Nephron progenitor cell (in vitro differentiated cells): ENCODE measurements around the gene CPEB3.

Source experiments
- DNase-seq: peaks from one replicate; pipeline ENCODE4 v3.0.0; 2021
- H3K27ac Mint-ChIP-seq: 2 replicates; pipeline ENCODE4 v1.8.0; 2021; ENCODE audit warnings: mild to moderate bottlenecking, moderate library complexity, mixed read lengths
- H3K27me3 Mint-ChIP-seq: 2 replicates; pipeline ENCODE4 v1.8.0; 2021; ENCODE audit warnings: mild to moderate bottlenecking, low read depth, mixed read lengths; ENCODE audit not compliant: poor library complexity
- H3K36me3 Mint-ChIP-seq: 2 replicates; pipeline ENCODE4 v1.8.0; 2021; ENCODE audit warnings: low read depth, mixed read lengths
- H3K4me1 Mint-ChIP-seq: 2 replicates; pipeline ENCODE4 v1.8.0; 2021; ENCODE audit warnings: mixed read lengths
- H3K4me3 Mint-ChIP-seq: 2 replicates; pipeline ENCODE4 v1.8.0; 2021; ENCODE audit warnings: mild to moderate bottlenecking, moderate library complexity, mixed read lengths
- H3K9me3 Mint-ChIP-seq: 2 replicates; pipeline ENCODE4 v1.8.0; 2021; ENCODE audit warnings: mild to moderate bottlenecking, moderate library complexity, mixed read lengths
- TF ChIP-seq, protein P1 (sequence below): fragments of 200-600 bp; sonication (generic); IDR thresholded peaks from 2 replicates; pipeline ENCODE4 v1.5.0; 2021; ENCODE audit warnings: antibody characterized with exemption

Gene CPEB3

GRCh38 chr10:92274071-92274470 is 16.8 kb downstream of the CPEB3 start:
- no peak overlapping the region for H3K4me3 Mint-ChIP-seq

GRCh38 chr10:92268748-92269147 is 22.1 kb downstream of the CPEB3 start:
- Mint-ChIP-seq H3K4me1 (peaks cover 5% of the 10 kb centered on the region), H3K9me3 (no peaks in the 10 kb centered on the region), H3K27ac (no peak overlapping the region), H3K4me3 (no peak overlapping the region), H3K27me3 (peaks cover 5% of the 10 kb centered on the region), H3K36me3 (no peaks in the 10 kb centered on the region)
- TF ChIP-seq, protein P1, sequence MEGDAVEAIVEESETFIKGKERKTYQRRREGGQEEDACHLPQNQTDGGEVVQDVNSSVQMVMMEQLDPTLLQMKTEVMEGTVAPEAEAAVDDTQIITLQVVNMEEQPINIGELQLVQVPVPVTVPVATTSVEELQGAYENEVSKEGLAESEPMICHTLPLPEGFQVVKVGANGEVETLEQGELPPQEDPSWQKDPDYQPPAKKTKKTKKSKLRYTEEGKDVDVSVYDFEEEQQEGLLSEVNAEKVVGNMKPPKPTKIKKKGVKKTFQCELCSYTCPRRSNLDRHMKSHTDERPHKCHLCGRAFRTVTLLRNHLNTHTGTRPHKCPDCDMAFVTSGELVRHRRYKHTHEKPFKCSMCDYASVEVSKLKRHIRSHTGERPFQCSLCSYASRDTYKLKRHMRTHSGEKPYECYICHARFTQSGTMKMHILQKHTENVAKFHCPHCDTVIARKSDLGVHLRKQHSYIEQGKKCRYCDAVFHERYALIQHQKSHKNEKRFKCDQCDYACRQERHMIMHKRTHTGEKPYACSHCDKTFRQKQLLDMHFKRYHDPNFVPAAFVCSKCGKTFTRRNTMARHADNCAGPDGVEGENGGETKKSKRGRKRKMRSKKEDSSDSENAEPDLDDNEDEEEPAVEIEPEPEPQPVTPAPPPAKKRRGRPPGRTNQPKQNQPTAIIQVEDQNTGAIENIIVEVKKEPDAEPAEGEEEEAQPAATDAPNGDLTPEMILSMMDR, result no peak
- DNase-seq, result no peak

More at GRCh38 chr10:92274071-92274470, 16.8 kb downstream of the CPEB3 start:
- H3K27ac Mint-ChIP-seq, result no peak overlapping the region
- TF ChIP-seq, protein P1, result no peak
- H3K27me3 Mint-ChIP-seq, result peaks cover 5% of the 10 kb centered on the region
- no peaks in the 10 kb centered on the region for H3K4me1 Mint-ChIP-seq
- DNase-seq, result no peak
- H3K9me3 Mint-ChIP-seq, result no peaks in the 10 kb centered on the region
- H3K36me3 Mint-ChIP-seq, result no peaks in the 10 kb centered on the region

DNA sequence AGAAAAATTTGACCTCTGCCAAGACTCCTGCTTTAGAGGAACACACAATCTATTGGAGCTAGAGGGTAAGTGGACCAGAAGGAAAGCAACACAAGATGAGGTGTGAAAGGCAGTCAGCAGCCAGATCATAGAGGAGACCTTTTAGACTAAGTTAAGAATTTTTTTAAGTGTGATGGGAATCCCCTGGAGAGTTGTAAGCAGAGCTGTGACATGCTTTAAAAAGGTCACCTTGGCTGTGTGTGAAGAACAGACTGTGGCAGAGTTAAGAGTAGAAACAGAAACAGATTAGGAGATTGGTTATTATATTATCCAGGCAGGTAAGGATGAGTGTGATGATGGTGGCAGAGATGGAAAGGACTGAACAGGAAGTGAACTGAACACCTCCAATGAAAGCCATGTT is 23.5 kb downstream of the CPEB3 start:
- DNase-seq, result no peak
- TF ChIP-seq, protein P1, result no peak
- H3K4me3 Mint-ChIP-seq, result no peak overlapping the region
- H3K27me3 Mint-ChIP-seq, result peaks cover 5% of the 10 kb centered on the region
- H3K4me1 Mint-ChIP-seq, result peaks cover 5% of the 10 kb centered on the region
- no peaks in the 10 kb centered on the region for H3K36me3 Mint-ChIP-seq
- H3K27ac Mint-ChIP-seq, result no peak overlapping the region
- H3K9me3 Mint-ChIP-seq, result no peaks in the 10 kb centered on the region

- Mint-ChIP-seq H3K27me3 (peaks cover 5% of the 10 kb centered on the region), H3K27ac (no peak overlapping the region), H3K36me3 (no peaks in the 10 kb centered on the region), H3K4me1 (peaks cover 5% of the 10 kb centered on the region), H3K9me3 (no peaks in the 10 kb centered on the region), H3K4me3 (no peak overlapping the region)
- no peak for DNase-seq
- TF ChIP-seq, protein P1, result no peak
Observed at GRCh38 chr10:92265687-92266258, 25.1 kb downstream of the CPEB3 start.

DNA sequence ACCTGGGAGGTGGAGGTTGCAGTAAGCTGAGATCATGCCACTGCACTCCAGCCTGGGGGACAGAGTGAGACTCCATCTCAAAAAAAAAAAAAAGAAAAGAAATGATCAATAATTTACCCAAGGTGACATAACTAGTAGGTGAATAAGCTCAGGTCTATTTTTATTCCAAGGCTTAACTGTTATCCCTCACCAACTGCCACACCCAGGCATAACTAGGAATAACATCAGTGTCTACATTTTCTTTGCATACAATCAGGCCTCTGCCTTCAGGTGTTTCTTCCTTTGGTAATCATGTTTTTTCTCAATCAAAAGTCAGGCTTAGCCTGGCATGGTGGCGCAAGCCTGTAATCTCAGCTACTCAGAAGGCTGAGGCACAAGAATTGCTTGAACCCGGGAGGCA is 26.6 kb downstream of the CPEB3 start:
- Mint-ChIP-seq H3K4me1 (peaks cover 5% of the 10 kb centered on the region), H3K4me3 (no peak overlapping the region), H3K36me3 (no peaks in the 10 kb centered on the region), H3K27me3 (no peaks in the 10 kb centered on the region), H3K9me3 (no peaks in the 10 kb centered on the region), H3K27ac (no peak overlapping the region)
- DNase-seq, result no peak
- TF ChIP-seq, protein P1, result no peak

DNA sequence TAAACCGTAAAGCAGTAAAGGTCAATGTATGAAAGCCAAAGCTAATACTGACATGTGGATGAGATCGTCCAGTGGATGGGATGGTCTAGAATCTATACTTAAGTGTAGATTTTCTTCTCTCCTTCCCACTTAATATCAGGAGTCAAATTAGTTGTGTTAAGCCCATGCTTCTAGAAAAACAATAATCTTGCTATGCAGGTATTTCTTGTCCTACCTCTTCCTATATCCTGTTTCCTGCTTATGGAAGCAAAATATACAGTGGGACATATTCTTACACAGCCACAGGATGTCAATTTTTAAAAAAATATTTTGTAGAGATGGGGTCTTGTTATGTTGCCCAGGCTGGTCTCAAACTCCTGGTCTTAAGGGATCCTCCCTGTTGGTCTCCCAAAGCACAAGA is 27.5 kb downstream of the CPEB3 start:
- TF ChIP-seq, protein P1, result no peak
- H3K36me3 Mint-ChIP-seq, result no peaks in the 10 kb centered on the region
- DNase-seq, result no peak
- no peaks in the 10 kb centered on the region for H3K27me3 Mint-ChIP-seq
- H3K27ac Mint-ChIP-seq, result no peak overlapping the region
- H3K4me1 Mint-ChIP-seq, result peaks cover 5% of the 10 kb centered on the region
- no peak overlapping the region for H3K4me3 Mint-ChIP-seq
- H3K9me3 Mint-ChIP-seq, result no peaks in the 10 kb centered on the region
